ENCODE data around the gene BPHL.
A peak's percentile ranks its signal among the peaks of the same experiment; 100 is the strongest.
"Not testable (repeated sequence)": the region's sequence is repeated elsewhere in the genome, so short reads cannot be mapped to it uniquely, and the experiment has no call there.

The BPHL gene

GRCh38 chr6:3118353-3119039 is at the start of gene BPHL:
Gene BPHL, plus strand, starts transcription at chr6:3118711. Its CDS starts 30 bp downstream, at chr6:3118741.
- H3K36me3 ChIP-seq (ENCODE audit: control insufficient read depth in 1 of 2, insufficient read depth in 2 of 2, low read length in 2 of 2): peaks cover 9 to 18% of the 10 kb centered on the region in 2 donors
- H3K4me3 ChIP-seq (ENCODE audit: low read depth in 1 of 2, low read length in 2 of 2): peak within 1 kb of the TSS; percentile 73 to 86
- H3K9me3 ChIP-seq (ENCODE audit: control insufficient read depth in 1 of 2, low read length in 2 of 2): no peaks in the 10 kb centered on the region
- H3K27ac ChIP-seq (ENCODE audit: low read depth, low read length): peak within 1 kb of the TSS; percentile 98
- H3K9ac ChIP-seq (ENCODE audit: low read depth in 1 of 2, low read length in 2 of 2): peak within 1 kb of the TSS; percentile 76 to 87
- no peaks in the 10 kb centered on the region for H3K27me3 ChIP-seq (ENCODE audit: control insufficient read depth in 1 of 2, insufficient read depth in 2 of 2, low read length in 2 of 2)
- peaks cover 12 to 15% of the 10 kb centered on the region in 2 donors for H3K4me1 ChIP-seq (ENCODE audit: control insufficient read depth in 1 of 2, insufficient read depth in 2 of 2, low read length in 2 of 2)

GRCh38 chr6:3071568-3071967 is 46.9 kb upstream of the BPHL start:
- H3K9me3 ChIP-seq (ENCODE audit: control insufficient read depth in 1 of 2, low read length in 2 of 2): no peaks in the 10 kb centered on the region
- H3K4me1 ChIP-seq (ENCODE audit: control insufficient read depth in 1 of 2, insufficient read depth in 2 of 2, low read length in 2 of 2): peaks cover 21 to 33% of the 10 kb centered on the region in 2 donors
- no peak overlapping the region for H3K27ac ChIP-seq (ENCODE audit: low read depth, low read length)
- peaks cover 7 to 20% of the 10 kb centered on the region in 2 donors for H3K36me3 ChIP-seq (ENCODE audit: control insufficient read depth in 1 of 2, insufficient read depth in 2 of 2, low read length in 2 of 2)
- no peak overlapping the region for H3K4me3 ChIP-seq (ENCODE audit: low read depth in 1 of 2, low read length in 2 of 2)
- no peaks in the 10 kb centered on the region for H3K27me3 ChIP-seq (ENCODE audit: control insufficient read depth in 1 of 2, insufficient read depth in 2 of 2, low read length in 2 of 2)
- no peak overlapping the region for H3K9ac ChIP-seq (ENCODE audit: low read depth in 1 of 2, low read length in 2 of 2)

- Histone ChIP-seq H3K27me3 (ENCODE audit: control insufficient read depth in 1 of 2, insufficient read depth in 2 of 2, low read length in 2 of 2) (no peaks in the 10 kb centered on the region), H3K27ac (ENCODE audit: low read depth, low read length) (no peak overlapping the region), H3K36me3 (ENCODE audit: control insufficient read depth in 1 of 2, insufficient read depth in 2 of 2, low read length in 2 of 2) (peaks cover 17 to 33% of the 10 kb centered on the region in 2 donors), H3K9me3 (ENCODE audit: control insufficient read depth in 1 of 2, low read length in 2 of 2) (no peaks in the 10 kb centered on the region), H3K4me3 (ENCODE audit: low read depth in 1 of 2, low read length in 2 of 2) (no peak overlapping the region), H3K9ac (ENCODE audit: low read depth in 1 of 2, low read length in 2 of 2) (no peak overlapping the region), H3K4me1 (ENCODE audit: control insufficient read depth in 1 of 2, insufficient read depth in 2 of 2, low read length in 2 of 2) (peaks cover 21 to 30% of the 10 kb centered on the region in 2 donors)
These were observed 45.7 kb upstream of the BPHL start for GRCh38 chr6:3072798-3073197.

- H3K9ac ChIP-seq (ENCODE audit: low read depth in 1 of 2, low read length in 2 of 2): no peak overlapping the region
- no peaks in the 10 kb centered on the region for H3K9me3 ChIP-seq (ENCODE audit: control insufficient read depth in 1 of 2, low read length in 2 of 2)
- H3K4me1 ChIP-seq (ENCODE audit: control insufficient read depth in 1 of 2, insufficient read depth in 2 of 2, low read length in 2 of 2): peaks cover 21 to 30% of the 10 kb centered on the region in 2 donors
- H3K27me3 ChIP-seq (ENCODE audit: control insufficient read depth in 1 of 2, insufficient read depth in 2 of 2, low read length in 2 of 2): no peaks in the 10 kb centered on the region
- no peak overlapping the region for H3K27ac ChIP-seq (ENCODE audit: low read depth, low read length)
- H3K4me3 ChIP-seq (ENCODE audit: low read depth in 1 of 2, low read length in 2 of 2): no peak overlapping the region
- peaks cover 20 to 38% of the 10 kb centered on the region in 2 donors for H3K36me3 ChIP-seq (ENCODE audit: control insufficient read depth in 1 of 2, insufficient read depth in 2 of 2, low read length in 2 of 2)
These were observed 45.1 kb upstream of the BPHL start for GRCh38 chr6:3073382-3073781.

- Histone ChIP-seq H3K27ac (ENCODE audit: low read depth, low read length) (no peak overlapping the region), H3K9me3 (ENCODE audit: control insufficient read depth in 1 of 2, low read length in 2 of 2) (no peaks in the 10 kb centered on the region), H3K9ac (ENCODE audit: low read depth in 1 of 2, low read length in 2 of 2) (no peak overlapping the region), H3K4me1 (ENCODE audit: control insufficient read depth in 1 of 2, insufficient read depth in 2 of 2, low read length in 2 of 2) (peaks cover 12 to 14% of the 10 kb centered on the region in 2 donors), H3K4me3 (ENCODE audit: low read depth in 1 of 2, low read length in 2 of 2) (no peak overlapping the region), H3K27me3 (ENCODE audit: control insufficient read depth in 1 of 2, insufficient read depth in 2 of 2, low read length in 2 of 2) (no peaks in the 10 kb centered on the region), H3K36me3 (ENCODE audit: control insufficient read depth in 1 of 2, insufficient read depth in 2 of 2, low read length in 2 of 2) (peaks cover 23 to 61% of the 10 kb centered on the region in 2 donors)
These were observed 42.8 kb upstream of the BPHL start for GRCh38 chr6:3075772-3076113.

- H3K4me1 ChIP-seq (ENCODE audit: control insufficient read depth in 1 of 2, insufficient read depth in 2 of 2, low read length in 2 of 2): peaks cover 8 to 14% of the 10 kb centered on the region in 2 donors
These were observed 42.2 kb upstream of the BPHL start for GRCh38 chr6:3076320-3076719.

GRCh38 chr6:3077430-3077829 is 41.1 kb upstream of the BPHL start:
- Histone ChIP-seq H3K27me3 (ENCODE audit: control insufficient read depth in 1 of 2, insufficient read depth in 2 of 2, low read length in 2 of 2) (no peaks in the 10 kb centered on the region), H3K4me1 (ENCODE audit: control insufficient read depth in 1 of 2, insufficient read depth in 2 of 2, low read length in 2 of 2) (peaks cover 8 to 14% of the 10 kb centered on the region in 2 donors), H3K4me3 (ENCODE audit: low read depth in 1 of 2, low read length in 2 of 2) (no peak overlapping the region), H3K9me3 (ENCODE audit: control insufficient read depth in 1 of 2, low read length in 2 of 2) (no peaks in the 10 kb centered on the region), H3K27ac (ENCODE audit: low read depth, low read length) (no peak overlapping the region), H3K9ac (ENCODE audit: low read depth in 1 of 2, low read length in 2 of 2) (no peak overlapping the region), H3K36me3 (ENCODE audit: control insufficient read depth in 1 of 2, insufficient read depth in 2 of 2, low read length in 2 of 2) (peaks cover 30 to 67% of the 10 kb centered on the region in 2 donors)

More at GRCh38 chr6:3076320-3076719, 42.2 kb upstream of the BPHL start:
- no peaks in the 10 kb centered on the region for H3K27me3 ChIP-seq (ENCODE audit: control insufficient read depth in 1 of 2, insufficient read depth in 2 of 2, low read length in 2 of 2)
- H3K4me3 ChIP-seq (ENCODE audit: low read depth in 1 of 2, low read length in 2 of 2): no peak overlapping the region
- peaks cover 28 to 66% of the 10 kb centered on the region in 2 donors for H3K36me3 ChIP-seq (ENCODE audit: control insufficient read depth in 1 of 2, insufficient read depth in 2 of 2, low read length in 2 of 2)
- H3K27ac ChIP-seq (ENCODE audit: low read depth, low read length): no peak overlapping the region
- no peaks in the 10 kb centered on the region for H3K9me3 ChIP-seq (ENCODE audit: control insufficient read depth in 1 of 2, low read length in 2 of 2)
- H3K9ac ChIP-seq (ENCODE audit: low read depth in 1 of 2, low read length in 2 of 2): no peak overlapping the region

- not testable (repeated sequence) for H3K27ac ChIP-seq (ENCODE audit: low read depth, low read length); H3K9ac ChIP-seq (ENCODE audit: low read depth in 1 of 2, low read length in 2 of 2); H3K27me3 ChIP-seq (ENCODE audit: control insufficient read depth in 1 of 2, insufficient read depth in 2 of 2, low read length in 2 of 2); H3K4me3 ChIP-seq (ENCODE audit: low read depth in 1 of 2, low read length in 2 of 2); H3K9me3 ChIP-seq (ENCODE audit: control insufficient read depth in 1 of 2, low read length in 2 of 2)
- H3K36me3 ChIP-seq (ENCODE audit: control insufficient read depth in 1 of 2, insufficient read depth in 2 of 2, low read length in 2 of 2): peaks cover 41 to 70% of the 10 kb centered on the region in 2 donors
- H3K4me1 ChIP-seq (ENCODE audit: control insufficient read depth in 1 of 2, insufficient read depth in 2 of 2, low read length in 2 of 2): peaks cover 8 to 14% of the 10 kb centered on the region in 2 donors
These were observed 39.6 kb upstream of the BPHL start for GRCh38 chr6:3078952-3079351.

GRCh38 chr6:3079682-3080081 is 38.8 kb upstream of the BPHL start:
- peaks cover 8 to 14% of the 10 kb centered on the region in 2 donors for H3K4me1 ChIP-seq (ENCODE audit: control insufficient read depth in 1 of 2, insufficient read depth in 2 of 2, low read length in 2 of 2)
- no peak overlapping the region for H3K4me3 ChIP-seq (ENCODE audit: low read depth in 1 of 2, low read length in 2 of 2)
- H3K27me3 ChIP-seq (ENCODE audit: control insufficient read depth in 1 of 2, insufficient read depth in 2 of 2, low read length in 2 of 2): no peaks in the 10 kb centered on the region
- H3K9me3 ChIP-seq (ENCODE audit: control insufficient read depth in 1 of 2, low read length in 2 of 2): no peaks in the 10 kb centered on the region
- H3K9ac ChIP-seq (ENCODE audit: low read depth in 1 of 2, low read length in 2 of 2): no peak overlapping the region
- no peak overlapping the region for H3K27ac ChIP-seq (ENCODE audit: low read depth, low read length)
- peaks cover 42 to 77% of the 10 kb centered on the region in 2 donors for H3K36me3 ChIP-seq (ENCODE audit: control insufficient read depth in 1 of 2, insufficient read depth in 2 of 2, low read length in 2 of 2)

- Histone ChIP-seq H3K4me1 (ENCODE audit: control insufficient read depth in 1 of 2, insufficient read depth in 2 of 2, low read length in 2 of 2) (no peaks in the 10 kb centered on the region), H3K9me3 (ENCODE audit: control insufficient read depth in 1 of 2, low read length in 2 of 2) (no peaks in the 10 kb centered on the region), H3K27me3 (ENCODE audit: control insufficient read depth in 1 of 2, insufficient read depth in 2 of 2, low read length in 2 of 2) (no peaks in the 10 kb centered on the region), H3K36me3 (ENCODE audit: control insufficient read depth in 1 of 2, insufficient read depth in 2 of 2, low read length in 2 of 2) (peaks cover 56 to 94% of the 10 kb centered on the region in 2 donors), H3K27ac (ENCODE audit: low read depth, low read length) (no peak overlapping the region), H3K9ac (ENCODE audit: low read depth in 1 of 2, low read length in 2 of 2) (no peak overlapping the region), H3K4me3 (ENCODE audit: low read depth in 1 of 2, low read length in 2 of 2) (no peak overlapping the region)
These were observed 36.6 kb upstream of the BPHL start for GRCh38 chr6:3081960-3082359.
